Activated T-helper 1 cell treated with anti-CD3 and anti-CD28 coated beads, Interleukin-2, amount 50 U/mL, for 16 hours (primary cell): ENCODE measurements around the gene TRPM6.
"Not testable (repeated sequence)": the region's sequence is repeated elsewhere in the genome, so short reads cannot be mapped to it uniquely, and the experiment has no call there.

Experiments
- DNase-seq, 2 donors: peaks; one replicate each; pipeline ENCODE4 v3.0.0-alpha.2; 2020; ENCODE audit warnings: low read depth in 1 of 2, low spot score in 1 of 2

TRPM6 gene

GRCh38 chr9:74887041-74887980, at the start of gene TRPM6:
TSS of gene TRPM6 (minus strand) at chr9:74887921. CDS start at chr9:74887856, 65 bp downstream.
- DNase-seq: no peak

- no peak for DNase-seq
Measured at GRCh38 chr9:74935008-74935407, 47.3 kb upstream of the TRPM6 start.

- no peak for DNase-seq
Measured at GRCh38 chr9:74921737-74922136, 34.0 kb upstream of the TRPM6 start.

- no peak for DNase-seq
Measured at GRCh38 chr9:74920944-74921626, 33.4 kb upstream of the TRPM6 start.

- no peak for DNase-seq
Measured at GRCh38 chr9:74910036-74910435, 22.3 kb upstream of the TRPM6 start.

- DNase-seq: no peak
Measured at GRCh38 chr9:74908665-74909064, 20.9 kb upstream of the TRPM6 start.

- no peak for DNase-seq
Measured at GRCh38 chr9:74907085-74907484, 19.4 kb upstream of the TRPM6 start.

GRCh38 chr9:74901001-74901400, 13.3 kb upstream of the TRPM6 start:
- no peak for DNase-seq

- not testable (repeated sequence) for DNase-seq
Measured at GRCh38 chr9:74888449-74888848, 728 bp upstream of the TRPM6 start.

- DNase-seq: no peak
Measured at GRCh38 chr9:74887981-74888370, 255 bp upstream of the TRPM6 start.

GRCh38 chr9:74876382-74876949, 11.3 kb downstream of the TRPM6 start:
- no peak for DNase-seq

- no peak for DNase-seq
Measured at GRCh38 chr9:74875656-74876055, 12.1 kb downstream of the TRPM6 start.

GRCh38 chr9:74874220-74874619, 13.5 kb downstream of the TRPM6 start:
- DNase-seq: no peak

GRCh38 chr9:74872619-74873233, 15.0 kb downstream of the TRPM6 start:
- DNase-seq: no peak

GRCh38 chr9:74867483-74867882, 20.2 kb downstream of the TRPM6 start:
- no peak for DNase-seq

- DNase-seq: no peak
Measured at GRCh38 chr9:74865177-74865576, 22.5 kb downstream of the TRPM6 start.

- DNase-seq: no peak
Measured at GRCh38 chr9:74861773-74862474, 25.8 kb downstream of the TRPM6 start.

GRCh38 chr9:74861071-74861470, 26.6 kb downstream of the TRPM6 start:
- no peak for DNase-seq

GRCh38 chr9:74860247-74860646, 27.5 kb downstream of the TRPM6 start:
- DNase-seq: not testable (repeated sequence)

GRCh38 chr9:74859786-74860185, 27.9 kb downstream of the TRPM6 start:
- no peak for DNase-seq
